Liver (tissue), 3 donors: ENCODE data around the gene SLC39A1.

ENCODE experiments used
- CTCF ChIP-seq: fragments of 150-350 bp; IDR thresholded peaks from 2 replicates; pipeline ENCODE4 v1.5.1; 2017; ENCODE audit warnings: improper control_type of control experiment, low read depth, low read length; ENCODE audit not compliant: missing input control
- EGR1 ChIP-seq, 2 donors: IDR thresholded peaks; 2 replicates each; pipeline ENCODE4 v1.6.1; 2016 to 2018; ENCODE audit warnings: antibody characterized with exemption in 2 of 2, low read depth in 2 of 2
- FOXA1 ChIP-seq: IDR thresholded peaks from 2 replicates; pipeline ENCODE4 v1.6.1; 2016; ENCODE audit warnings: antibody characterized with exemption
- REST ChIP-seq: IDR thresholded peaks from 2 replicates; pipeline ENCODE4 v1.6.1; 2016; ENCODE audit warnings: antibody characterized with exemption, mild to moderate bottlenecking
- TAF1 ChIP-seq: conservative IDR thresholded peaks from 2 replicates; pipeline ENCODE4 v1.6.1; 2016; ENCODE audit warnings: antibody characterized with exemption, mild to moderate bottlenecking
- TF ChIP-seq, protein P1 (sequence below): IDR thresholded peaks from 2 replicates; pipeline ENCODE4 v1.6.1; 2016; ENCODE audit warnings: antibody characterized with exemption
- donor health status: healthy.
- donor health status: healthy.

DNA sequence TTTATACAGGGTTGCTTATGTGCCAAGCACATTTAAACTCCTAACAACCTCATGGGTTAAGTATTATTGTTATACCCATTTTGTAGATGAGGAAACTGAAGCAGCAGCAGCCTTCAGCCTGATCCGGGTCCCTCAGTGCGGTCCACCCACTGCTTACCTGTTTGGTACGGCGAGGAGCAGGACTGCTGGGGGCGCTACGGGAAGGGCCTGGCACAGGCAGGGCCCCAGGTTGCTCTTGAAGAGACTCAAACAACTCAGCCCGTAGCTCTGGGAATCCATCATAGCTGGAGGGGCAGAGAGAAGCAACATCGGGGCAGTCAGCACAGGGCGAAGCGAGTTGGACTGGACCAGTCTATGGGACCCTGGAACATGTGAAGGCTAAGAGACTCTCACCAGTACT, 26.0 kb downstream of the SLC39A1 start:
- no peak for TF ChIP-seq REST
- TF ChIP-seq CTCF, result no peak
- no peak for TF ChIP-seq TAF1
- no peak for TF ChIP-seq EGR1 (IDR thresholded peaks at IDR 0.05; ENCODE audit: low read depth in 2 of 2)
- no peak for TF ChIP-seq FOXA1
- TF ChIP-seq, protein P1, sequence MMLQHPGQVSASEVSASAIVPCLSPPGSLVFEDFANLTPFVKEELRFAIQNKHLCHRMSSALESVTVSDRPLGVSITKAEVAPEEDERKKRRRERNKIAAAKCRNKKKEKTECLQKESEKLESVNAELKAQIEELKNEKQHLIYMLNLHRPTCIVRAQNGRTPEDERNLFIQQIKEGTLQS, result no peak
